Heart left ventricle (tissue), 13 donors: Measurements from ENCODE around the gene MYO15B.

ENCODE experiments used
- POLR2A ChIP-seq, 2 donors: fragments of 450-650 bp; IDR thresholded peaks; one replicate each; pipeline ENCODE4 v1.6.1; 2017; ENCODE audit warnings: antibody characterized with exemption in 2 of 2, mild to moderate bottlenecking in 2 of 2, moderate library complexity in 2 of 2
- TF ChIP-seq, protein P1 (sequence below), 12 donors: fragments of 200-600 bp; sonication (generic) in 4 of 12; IDR thresholded peaks; one replicate each; pipeline versions ENCODE4 v1.5.0 to v1.8.0; 2018 to 2022; ENCODE audit warnings: antibody characterized with exemption in 12 of 12, mild to moderate bottlenecking in 5 of 12
- donor health status: ischemic (EF 13 %, LVEDD 7.1; RV severe dilation, severe dysfunction).
- donor health status: DM: no; HTN: yes; CAD: no.
- donor health status: DM: no; HTN: no; CAD: no.
- donor health status: ischemic (EF 25% LVEDD 6.9; RV normal size, moderate dysfunction).
- donor health status: ischemic (EF 25% LVEDD 5.7; RV mildly dilated, moderate dysfunction).
- donor health status: ischemic (EF 35%, LVEDD 5.7; RV mildly dilated, moderate dysfunction).
- donor health status: nonischemic (EF 11% LVEDD 7.7; RV severe dilation, severe dysfunction).
- donor health status: DM: yes; HTN: yes; CAD: no.
- donor health status: PGD.
- donor health status: ischemic (EF 29% LVEDD 5.4; RV normal size, mild dysfunction).
- donor health status: nonischemic (EF 23%, LVEDD 6.1; RV moderate dilation, normal function).

DNA sequence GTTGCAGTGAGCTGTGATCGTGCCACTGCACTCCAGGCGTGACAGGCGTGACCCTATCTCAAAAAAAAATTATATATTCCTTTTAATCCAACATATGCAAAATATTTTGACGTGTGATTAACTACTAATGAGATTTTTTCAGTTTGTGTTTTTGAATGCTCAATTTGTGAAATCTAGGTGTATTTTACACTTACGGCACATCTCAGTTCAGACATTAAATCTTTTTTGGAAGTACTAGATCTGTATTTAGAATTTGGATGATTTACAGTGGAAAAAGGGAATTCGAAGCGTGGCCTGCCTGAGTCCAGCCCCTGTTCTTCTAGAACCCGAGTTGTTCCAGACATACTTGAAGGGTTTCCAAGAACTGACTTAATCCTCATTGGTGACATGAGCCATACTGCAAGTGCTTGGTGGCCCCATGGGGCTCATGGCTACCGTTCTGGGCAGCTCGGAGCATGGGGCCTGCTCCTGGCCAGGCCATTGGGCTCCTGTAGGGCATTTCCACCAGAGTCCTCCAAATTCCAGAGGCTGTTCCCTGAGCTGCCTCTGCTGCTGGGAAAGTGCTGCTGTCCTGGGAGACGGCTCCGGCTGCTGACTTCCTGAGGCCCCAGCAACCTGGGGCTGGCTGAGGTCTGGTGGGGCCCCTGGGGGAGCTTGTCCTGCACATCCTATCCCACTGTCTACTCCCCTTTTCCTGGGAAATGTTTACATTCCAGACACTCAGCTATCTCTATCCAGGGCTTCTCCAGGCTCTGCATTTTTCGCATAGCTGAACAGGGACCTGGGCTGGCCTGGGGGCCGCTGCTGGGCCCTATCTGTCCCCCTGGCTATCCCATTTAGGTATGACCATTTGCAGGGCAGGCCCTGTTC lies 34.9 kb upstream of the MYO15B start:
- TF ChIP-seq, protein P1, sequence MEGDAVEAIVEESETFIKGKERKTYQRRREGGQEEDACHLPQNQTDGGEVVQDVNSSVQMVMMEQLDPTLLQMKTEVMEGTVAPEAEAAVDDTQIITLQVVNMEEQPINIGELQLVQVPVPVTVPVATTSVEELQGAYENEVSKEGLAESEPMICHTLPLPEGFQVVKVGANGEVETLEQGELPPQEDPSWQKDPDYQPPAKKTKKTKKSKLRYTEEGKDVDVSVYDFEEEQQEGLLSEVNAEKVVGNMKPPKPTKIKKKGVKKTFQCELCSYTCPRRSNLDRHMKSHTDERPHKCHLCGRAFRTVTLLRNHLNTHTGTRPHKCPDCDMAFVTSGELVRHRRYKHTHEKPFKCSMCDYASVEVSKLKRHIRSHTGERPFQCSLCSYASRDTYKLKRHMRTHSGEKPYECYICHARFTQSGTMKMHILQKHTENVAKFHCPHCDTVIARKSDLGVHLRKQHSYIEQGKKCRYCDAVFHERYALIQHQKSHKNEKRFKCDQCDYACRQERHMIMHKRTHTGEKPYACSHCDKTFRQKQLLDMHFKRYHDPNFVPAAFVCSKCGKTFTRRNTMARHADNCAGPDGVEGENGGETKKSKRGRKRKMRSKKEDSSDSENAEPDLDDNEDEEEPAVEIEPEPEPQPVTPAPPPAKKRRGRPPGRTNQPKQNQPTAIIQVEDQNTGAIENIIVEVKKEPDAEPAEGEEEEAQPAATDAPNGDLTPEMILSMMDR (IDR thresholded peaks at IDR 0.05): no peak
- no peak for TF ChIP-seq POLR2A (IDR thresholded peaks at IDR 0.05)
